Upper lobe of left lung (tissue), 4 donors: ENCODE results near the gene TADA3.

Source experiments
- POLR2A ChIP-seq, 4 donors: fragments of 450-650 bp; IDR thresholded peaks; one replicate each; pipeline ENCODE4 v1.5.1; 2016 to 2017; ENCODE audit warnings: antibody characterized with exemption in 4 of 4, mild to moderate bottlenecking in 2 of 4
- TF ChIP-seq, protein P1 (sequence below), 6 experiments: fragments of 450-650 bp in 4 of 6; fragments of 200-600 bp in 2 of 6; sonication (generic) in 2 of 6; IDR thresholded peaks; one replicate each; pipeline ENCODE4 v1.5.1; 2016 to 2019; ENCODE audit warnings: antibody characterized with exemption in 6 of 6

DNA sequence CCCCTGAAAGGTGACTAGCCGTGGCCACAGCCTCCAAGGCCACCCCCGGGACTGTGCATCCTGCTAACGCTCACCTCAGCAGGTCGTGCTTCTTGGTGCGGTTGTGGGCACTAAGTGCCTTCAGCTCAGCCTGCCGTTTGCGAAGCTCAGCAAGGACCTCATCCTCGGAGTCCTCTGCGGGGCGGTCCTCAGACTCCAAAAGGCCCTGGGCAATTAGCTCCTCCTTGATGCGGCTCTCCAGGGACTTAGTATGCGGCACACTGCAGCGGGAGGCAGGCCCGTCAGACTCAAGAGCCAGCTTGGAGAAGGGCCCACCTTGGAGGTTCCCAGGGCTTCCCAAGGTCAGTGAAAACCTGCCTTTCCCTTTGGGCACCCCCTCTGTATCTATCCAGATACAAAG lies 8.3 kb downstream of the TADA3 start:
- TF ChIP-seq, protein P1, sequence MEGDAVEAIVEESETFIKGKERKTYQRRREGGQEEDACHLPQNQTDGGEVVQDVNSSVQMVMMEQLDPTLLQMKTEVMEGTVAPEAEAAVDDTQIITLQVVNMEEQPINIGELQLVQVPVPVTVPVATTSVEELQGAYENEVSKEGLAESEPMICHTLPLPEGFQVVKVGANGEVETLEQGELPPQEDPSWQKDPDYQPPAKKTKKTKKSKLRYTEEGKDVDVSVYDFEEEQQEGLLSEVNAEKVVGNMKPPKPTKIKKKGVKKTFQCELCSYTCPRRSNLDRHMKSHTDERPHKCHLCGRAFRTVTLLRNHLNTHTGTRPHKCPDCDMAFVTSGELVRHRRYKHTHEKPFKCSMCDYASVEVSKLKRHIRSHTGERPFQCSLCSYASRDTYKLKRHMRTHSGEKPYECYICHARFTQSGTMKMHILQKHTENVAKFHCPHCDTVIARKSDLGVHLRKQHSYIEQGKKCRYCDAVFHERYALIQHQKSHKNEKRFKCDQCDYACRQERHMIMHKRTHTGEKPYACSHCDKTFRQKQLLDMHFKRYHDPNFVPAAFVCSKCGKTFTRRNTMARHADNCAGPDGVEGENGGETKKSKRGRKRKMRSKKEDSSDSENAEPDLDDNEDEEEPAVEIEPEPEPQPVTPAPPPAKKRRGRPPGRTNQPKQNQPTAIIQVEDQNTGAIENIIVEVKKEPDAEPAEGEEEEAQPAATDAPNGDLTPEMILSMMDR (IDR thresholded peaks at IDR 0.05): no peak
- no peak for TF ChIP-seq POLR2A (IDR thresholded peaks at IDR 0.05)
